Ishikawa (cell line): ENCODE results near the gene SOWAHB.

Source experiments
- CEBPB ChIP-seq: IDR thresholded peaks from 2 replicates; pipeline ENCODE4 v1.6.1; 2012
- EGR1 ChIP-seq: IDR thresholded peaks from 2 replicates; pipeline ENCODE4 v1.6.1; 2012
- EP300 ChIP-seq: IDR thresholded peaks from 2 replicates; pipeline ENCODE4 v1.6.1; 2012; ENCODE audit warnings: borderline replicate concordance
- FOXM1 ChIP-seq: IDR thresholded peaks from 2 replicates; pipeline ENCODE4 v1.6.1; 2012; ENCODE audit warnings: low read depth, borderline replicate concordance
- REST ChIP-seq: IDR thresholded peaks from 2 replicates; pipeline ENCODE4 v1.6.1; 2012; ENCODE audit warnings: low read depth, mild to moderate bottlenecking
- TAF1 ChIP-seq: IDR thresholded peaks from 2 replicates; pipeline ENCODE4 v1.6.1; 2012; ENCODE audit warnings: low read depth, mild to moderate bottlenecking
- TCF12 ChIP-seq: IDR thresholded peaks from 2 replicates; pipeline ENCODE4 v1.6.1; 2012; ENCODE audit warnings: low read depth
- ZBTB7A ChIP-seq: IDR thresholded peaks from 2 replicates; pipeline ENCODE4 v1.6.1; 2012; ENCODE audit warnings: low read depth
- TF ChIP-seq, protein P1 (sequence below): IDR thresholded peaks from 2 replicates; pipeline ENCODE4 v1.6.1; 2012

DNA sequence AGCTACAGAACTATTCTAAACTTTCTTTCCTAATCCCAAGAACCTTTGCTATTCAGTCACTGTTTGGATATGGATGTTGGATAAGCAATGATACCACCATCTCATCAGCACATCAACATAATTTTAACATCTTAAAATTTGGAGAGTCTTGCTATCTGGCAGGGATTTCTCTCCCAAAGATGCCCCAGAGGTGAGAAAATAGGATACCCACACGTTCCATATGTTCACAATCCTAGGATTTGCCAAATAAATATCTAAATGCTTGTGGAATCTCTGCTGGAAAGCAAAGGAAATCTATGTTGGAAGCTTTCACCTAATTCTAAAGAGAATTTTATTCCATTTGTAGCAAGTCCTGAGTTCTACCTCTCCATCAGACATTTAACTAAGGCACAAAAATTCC, 24.4 kb downstream of the SOWAHB start:
- no peak for TF ChIP-seq TCF12
- no peak for TF ChIP-seq REST
- TF ChIP-seq TAF1, result no peak
- TF ChIP-seq FOXM1, result no peak
- no peak for TF ChIP-seq EGR1
- TF ChIP-seq, protein P1, sequence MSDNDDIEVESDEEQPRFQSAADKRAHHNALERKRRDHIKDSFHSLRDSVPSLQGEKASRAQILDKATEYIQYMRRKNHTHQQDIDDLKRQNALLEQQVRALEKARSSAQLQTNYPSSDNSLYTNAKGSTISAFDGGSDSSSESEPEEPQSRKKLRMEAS, result no peak
- no peak for TF ChIP-seq CEBPB
- no peak for TF ChIP-seq ZBTB7A
- TF ChIP-seq EP300, result no peak
